ENCODE data around the gene TSGA10IP. TPM values are rescaled to one million over a fixed set of nuclear protein-coding genes. Genes with fewer than 3 reads are reported as not detected.

TSGA10IP gene
- total and polyA plus RNA-seq, 2 experiments from 2014 or later = 1.6 to 2.0 TPM

DNA sequence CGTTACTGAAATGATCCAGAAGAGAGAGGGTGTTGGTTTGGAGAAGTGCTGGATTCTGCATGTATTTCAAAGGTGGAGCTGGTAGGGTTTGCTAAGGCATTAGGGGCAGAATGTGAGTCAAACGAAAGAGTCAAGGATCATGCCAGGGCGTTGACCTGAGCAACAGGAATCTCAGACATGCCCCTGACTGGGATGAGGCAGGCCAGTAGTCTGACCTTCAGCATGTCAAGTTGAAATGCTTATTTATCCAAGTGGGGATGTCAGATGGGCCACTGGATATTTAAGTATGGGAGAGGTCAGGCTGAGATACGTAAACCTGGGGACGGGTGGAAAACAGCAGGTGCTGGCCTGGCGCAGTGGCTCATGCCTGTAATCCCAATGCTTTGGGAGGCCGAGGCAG, 2.7 kb upstream of the TSGA10IP start:
- H3K36me3 Mint-ChIP-seq (ENCODE audit: low read depth) = no peaks in the 10 kb centered on the region
- TF ChIP-seq EZH2phosphoT487 (IDR thresholded peaks at IDR 0.05; ENCODE audit: unreplicated experiment) = no peak
- TF ChIP-seq ZNF331 (CRISPR knock-in tag; IDR thresholded peaks at IDR 0.05; ENCODE audit: low read depth) = no peak
- TF ChIP-seq, protein P1, sequence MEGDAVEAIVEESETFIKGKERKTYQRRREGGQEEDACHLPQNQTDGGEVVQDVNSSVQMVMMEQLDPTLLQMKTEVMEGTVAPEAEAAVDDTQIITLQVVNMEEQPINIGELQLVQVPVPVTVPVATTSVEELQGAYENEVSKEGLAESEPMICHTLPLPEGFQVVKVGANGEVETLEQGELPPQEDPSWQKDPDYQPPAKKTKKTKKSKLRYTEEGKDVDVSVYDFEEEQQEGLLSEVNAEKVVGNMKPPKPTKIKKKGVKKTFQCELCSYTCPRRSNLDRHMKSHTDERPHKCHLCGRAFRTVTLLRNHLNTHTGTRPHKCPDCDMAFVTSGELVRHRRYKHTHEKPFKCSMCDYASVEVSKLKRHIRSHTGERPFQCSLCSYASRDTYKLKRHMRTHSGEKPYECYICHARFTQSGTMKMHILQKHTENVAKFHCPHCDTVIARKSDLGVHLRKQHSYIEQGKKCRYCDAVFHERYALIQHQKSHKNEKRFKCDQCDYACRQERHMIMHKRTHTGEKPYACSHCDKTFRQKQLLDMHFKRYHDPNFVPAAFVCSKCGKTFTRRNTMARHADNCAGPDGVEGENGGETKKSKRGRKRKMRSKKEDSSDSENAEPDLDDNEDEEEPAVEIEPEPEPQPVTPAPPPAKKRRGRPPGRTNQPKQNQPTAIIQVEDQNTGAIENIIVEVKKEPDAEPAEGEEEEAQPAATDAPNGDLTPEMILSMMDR (conservative IDR thresholded peaks at IDR 0.05; ENCODE audit: low read depth in 2 of 2) = no peak
- TF ChIP-seq, protein P2, sequence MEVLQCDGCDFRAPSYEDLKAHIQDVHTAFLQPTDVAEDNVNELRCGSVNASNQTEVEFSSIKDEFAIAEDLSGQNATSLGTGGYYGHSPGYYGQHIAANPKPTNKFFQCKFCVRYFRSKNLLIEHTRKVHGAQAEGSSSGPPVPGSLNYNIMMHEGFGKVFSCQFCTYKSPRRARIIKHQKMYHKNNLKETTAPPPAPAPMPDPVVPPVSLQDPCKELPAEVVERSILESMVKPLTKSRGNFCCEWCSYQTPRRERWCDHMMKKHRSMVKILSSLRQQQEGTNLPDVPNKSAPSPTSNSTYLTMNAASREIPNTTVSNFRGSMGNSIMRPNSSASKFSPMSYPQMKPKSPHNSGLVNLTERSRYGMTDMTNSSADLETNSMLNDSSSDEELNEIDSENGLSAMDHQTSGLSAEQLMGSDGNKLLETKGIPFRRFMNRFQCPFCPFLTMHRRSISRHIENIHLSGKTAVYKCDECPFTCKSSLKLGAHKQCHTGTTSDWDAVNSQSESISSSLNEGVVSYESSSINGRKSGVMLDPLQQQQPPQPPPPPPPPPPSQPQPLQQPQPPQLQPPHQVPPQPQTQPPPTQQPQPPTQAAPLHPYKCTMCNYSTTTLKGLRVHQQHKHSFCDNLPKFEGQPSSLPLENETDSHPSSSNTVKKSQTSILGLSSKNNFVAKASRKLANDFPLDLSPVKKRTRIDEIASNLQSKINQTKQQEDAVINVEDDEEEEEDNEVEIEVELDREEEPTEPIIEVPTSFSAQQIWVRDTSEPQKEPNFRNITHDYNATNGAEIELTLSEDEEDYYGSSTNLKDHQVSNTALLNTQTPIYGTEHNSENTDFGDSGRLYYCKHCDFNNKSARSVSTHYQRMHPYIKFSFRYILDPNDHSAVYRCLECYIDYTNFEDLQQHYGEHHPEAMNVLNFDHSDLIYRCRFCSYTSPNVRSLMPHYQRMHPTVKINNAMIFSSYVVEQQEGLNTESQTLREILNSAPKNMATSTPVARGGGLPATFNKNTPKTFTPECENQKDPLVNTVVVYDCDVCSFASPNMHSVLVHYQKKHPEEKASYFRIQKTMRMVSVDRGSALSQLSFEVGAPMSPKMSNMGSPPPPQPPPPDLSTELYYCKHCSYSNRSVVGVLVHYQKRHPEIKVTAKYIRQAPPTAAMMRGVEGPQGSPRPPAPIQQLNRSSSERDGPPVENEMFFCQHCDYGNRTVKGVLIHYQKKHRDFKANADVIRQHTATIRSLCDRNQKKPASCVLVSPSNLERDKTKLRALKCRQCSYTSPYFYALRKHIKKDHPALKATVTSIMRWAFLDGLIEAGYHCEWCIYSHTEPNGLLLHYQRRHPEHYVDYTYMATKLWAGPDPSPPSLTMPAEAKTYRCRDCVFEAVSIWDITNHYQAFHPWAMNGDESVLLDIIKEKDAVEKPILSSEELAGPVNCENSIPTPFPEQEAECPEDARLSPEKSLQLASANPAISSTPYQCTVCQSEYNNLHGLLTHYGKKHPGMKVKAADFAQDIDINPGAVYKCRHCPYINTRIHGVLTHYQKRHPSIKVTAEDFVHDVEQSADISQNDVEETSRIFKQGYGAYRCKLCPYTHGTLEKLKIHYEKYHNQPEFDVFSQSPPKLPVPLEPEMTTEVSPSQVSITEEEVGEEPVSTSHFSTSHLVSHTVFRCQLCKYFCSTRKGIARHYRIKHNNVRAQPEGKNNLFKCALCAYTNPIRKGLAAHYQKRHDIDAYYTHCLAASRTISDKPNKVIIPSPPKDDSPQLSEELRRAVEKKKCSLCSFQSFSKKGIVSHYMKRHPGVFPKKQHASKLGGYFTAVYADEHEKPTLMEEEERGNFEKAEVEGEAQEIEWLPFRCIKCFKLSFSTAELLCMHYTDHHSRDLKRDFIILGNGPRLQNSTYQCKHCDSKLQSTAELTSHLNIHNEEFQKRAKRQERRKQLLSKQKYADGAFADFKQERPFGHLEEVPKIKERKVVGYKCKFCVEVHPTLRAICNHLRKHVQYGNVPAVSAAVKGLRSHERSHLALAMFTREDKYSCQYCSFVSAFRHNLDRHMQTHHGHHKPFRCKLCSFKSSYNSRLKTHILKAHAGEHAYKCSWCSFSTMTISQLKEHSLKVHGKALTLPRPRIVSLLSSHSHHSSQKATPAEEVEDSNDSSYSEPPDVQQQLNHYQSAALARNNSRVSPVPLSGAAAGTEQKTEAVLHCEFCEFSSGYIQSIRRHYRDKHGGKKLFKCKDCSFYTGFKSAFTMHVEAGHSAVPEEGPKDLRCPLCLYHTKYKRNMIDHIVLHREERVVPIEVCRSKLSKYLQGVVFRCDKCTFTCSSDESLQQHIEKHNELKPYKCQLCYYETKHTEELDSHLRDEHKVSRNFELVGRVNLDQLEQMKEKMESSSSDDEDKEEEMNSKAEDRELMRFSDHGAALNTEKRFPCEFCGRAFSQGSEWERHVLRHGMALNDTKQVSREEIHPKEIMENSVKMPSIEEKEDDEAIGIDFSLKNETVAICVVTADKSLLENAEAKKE (CRISPR knock-in tag; IDR thresholded peaks at IDR 0.05) = no peak
- no peak for TF ChIP-seq ZNF114 (CRISPR knock-in tag; IDR thresholded peaks at IDR 0.05)
- no peak for TF ChIP-seq EZH2 (IDR thresholded peaks at IDR 0.05; ENCODE audit: low read depth, unreplicated experiment)
- TF ChIP-seq NANOG (IDR thresholded peaks at IDR 0.05; ENCODE audit: borderline replicate concordance) = no peak
- TF ChIP-seq REST (IDR thresholded peaks at IDR 0.05; ENCODE audit: unreplicated experiment) = no peak
- no peak for TF ChIP-seq CREB1 (CRISPR knock-in tag; IDR thresholded peaks at IDR 0.05; ENCODE audit: low read depth)
- Histone ChIP-seq H3K9me2 (ENCODE audit: insufficient read depth) (no peaks in the 10 kb centered on the region), H3K27ac (ENCODE audit: low read depth) (no peak overlapping the region), H3K36me3 (ENCODE audit: insufficient read depth) (no peaks in the 10 kb centered on the region), H3K79me2 (replicated peaks; ENCODE audit: insufficient read depth) (no peaks in the 10 kb centered on the region), H3K4me3 (no peak overlapping the region), H3K27me3 (ENCODE audit: insufficient read depth) (no peaks in the 10 kb centered on the region), H2AFZ (no peak overlapping the region), H3K4me1 (ENCODE audit: insufficient read depth) (peaks cover 20% of the 10 kb centered on the region), H3K4me2 (no peak overlapping the region), H4K20me1 (replicated peaks; ENCODE audit: insufficient read depth) (no peaks in the 10 kb centered on the region), H3F3A (replicated peaks; ENCODE audit: low read depth) (peaks cover 6% of the 10 kb centered on the region; the same call in 1 of the 2 replicates)
- H3K9me3 Mint-ChIP-seq = no peaks in the 10 kb centered on the region
- DNase-seq (ENCODE audit: low spot score) (no peak), ATAC-seq (no peak)
- peaks cover 19% of the 10 kb centered on the region for H3K27me3 Mint-ChIP-seq (ENCODE audit: insufficient read depth, low read depth, poor library complexity)
- peaks cover 35% of the 10 kb centered on the region for H3K4me1 Mint-ChIP-seq
- H3K4me3 Mint-ChIP-seq = no peak overlapping the region
- no peak overlapping the region for H3K27ac Mint-ChIP-seq
